ENCODE measurements around the gene USP47.

The USP47 gene

GRCh38 chr11:11880179-11880578 lies 38.4 kb downstream of the USP47 start:
- no peaks in the 10 kb centered on the region for H3K27me3 ChIP-seq (replicated peaks)
- H3K4me3 ChIP-seq (ENCODE audit: low read depth, low read length): no peak overlapping the region
- H3K36me3 ChIP-seq (replicated peaks): peaks cover 6% of the 10 kb centered on the region
- DNase-seq: no peak
- in situ Hi-C loops (cut with HindIII; ENCODE audit: low pct_ligation_motif_present, low sequenced_read_pairs): no loop called here
- H3K27ac ChIP-seq: no peak overlapping the region
- TF ChIP-seq CTCF (IDR thresholded peaks at IDR 0.05; ENCODE audit: low read depth, low read length, missing control alignments): no peak

GRCh38 chr11:11882539-11882938 lies 40.8 kb downstream of the USP47 start:
- DNase-seq: no peak
- TF ChIP-seq CTCF (IDR thresholded peaks at IDR 0.05; ENCODE audit: low read depth, low read length, missing control alignments): no peak

DNA sequence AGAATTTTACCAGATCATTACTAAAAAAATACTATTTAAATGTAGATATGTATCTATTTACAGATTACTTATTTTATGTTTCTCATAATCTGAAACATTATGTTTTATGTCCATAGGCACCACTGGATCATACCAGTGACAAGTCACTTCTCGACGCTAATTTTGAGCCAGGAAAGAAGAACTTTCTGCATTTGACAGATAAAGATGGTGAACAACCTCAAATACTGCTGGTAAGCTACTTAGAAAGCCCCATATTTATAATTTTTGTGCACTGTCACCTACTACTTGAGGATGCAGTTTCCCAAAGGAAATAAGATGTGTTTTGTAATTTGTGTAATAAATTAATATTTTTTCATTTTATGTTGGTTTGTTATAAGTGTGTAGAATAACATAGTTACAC lies 42.6 kb downstream of the USP47 start:
- Histone ChIP-seq H3K4me3 (ENCODE audit: low read depth, low read length) (no peak overlapping the region), H3K27ac (no peak overlapping the region), H3K36me3 (replicated peaks) (peaks cover 30% of the 10 kb centered on the region), H3K27me3 (replicated peaks) (no peaks in the 10 kb centered on the region)
- in situ Hi-C loops (cut with HindIII; ENCODE audit: low pct_ligation_motif_present, low sequenced_read_pairs): no loop called here
- TF ChIP-seq CTCF (IDR thresholded peaks at IDR 0.05; ENCODE audit: low read depth, low read length, missing control alignments): no peak
- no peak for DNase-seq

More at GRCh38 chr11:11882539-11882938, 40.8 kb downstream of the USP47 start:
- no peaks in the 10 kb centered on the region for H3K27me3 ChIP-seq (replicated peaks)
- H3K27ac ChIP-seq: no peak overlapping the region
- in situ Hi-C loops (cut with HindIII; ENCODE audit: low pct_ligation_motif_present, low sequenced_read_pairs): no loop called here
- no peak overlapping the region for H3K4me3 ChIP-seq (ENCODE audit: low read depth, low read length)
- H3K36me3 ChIP-seq (replicated peaks): peaks cover 29% of the 10 kb centered on the region

DNA sequence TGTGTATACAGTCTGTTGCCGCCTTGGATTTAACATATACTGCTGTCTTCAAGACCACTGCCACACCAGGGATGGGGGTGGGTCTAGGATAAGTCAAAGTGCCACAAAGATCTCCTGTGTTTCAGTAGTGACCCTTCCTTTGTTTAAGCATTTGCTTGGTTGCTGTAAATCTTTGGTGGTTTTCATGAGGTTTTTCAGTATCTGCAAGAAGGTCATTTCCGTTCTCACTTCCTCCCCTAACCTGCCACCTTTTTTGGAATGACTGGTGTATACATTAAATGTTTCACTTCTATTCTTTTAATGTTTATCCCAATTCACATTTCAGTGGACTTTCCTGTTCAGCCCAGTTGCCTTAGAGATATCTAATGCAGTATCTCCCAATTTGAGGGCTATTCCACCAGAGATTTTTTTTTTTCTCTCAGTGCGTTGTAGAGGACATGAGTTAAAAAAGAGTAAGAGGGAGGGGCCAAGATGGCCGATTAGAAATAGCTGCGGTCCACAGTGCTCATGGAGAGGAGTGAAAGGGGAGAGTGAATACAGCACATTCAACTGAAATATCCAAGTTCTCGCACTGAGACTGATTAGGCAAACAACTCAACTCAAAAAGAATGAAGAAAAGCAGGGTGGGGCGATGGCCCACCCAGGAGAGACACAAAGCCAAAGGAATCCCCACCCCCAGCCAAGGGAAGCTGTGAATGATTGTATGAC lies 43.2 kb downstream of the USP47 start:
- Histone ChIP-seq H3K27ac (no peak overlapping the region), H3K27me3 (replicated peaks) (no peaks in the 10 kb centered on the region), H3K36me3 (replicated peaks) (peaks cover 30% of the 10 kb centered on the region), H3K4me3 (ENCODE audit: low read depth, low read length) (no peak overlapping the region)
- in situ Hi-C loops (cut with HindIII; ENCODE audit: low pct_ligation_motif_present, low sequenced_read_pairs): no loop called here
- TF ChIP-seq CTCF (IDR thresholded peaks at IDR 0.05; ENCODE audit: low read depth, low read length, missing control alignments): no peak
- no peak for DNase-seq

DNA sequence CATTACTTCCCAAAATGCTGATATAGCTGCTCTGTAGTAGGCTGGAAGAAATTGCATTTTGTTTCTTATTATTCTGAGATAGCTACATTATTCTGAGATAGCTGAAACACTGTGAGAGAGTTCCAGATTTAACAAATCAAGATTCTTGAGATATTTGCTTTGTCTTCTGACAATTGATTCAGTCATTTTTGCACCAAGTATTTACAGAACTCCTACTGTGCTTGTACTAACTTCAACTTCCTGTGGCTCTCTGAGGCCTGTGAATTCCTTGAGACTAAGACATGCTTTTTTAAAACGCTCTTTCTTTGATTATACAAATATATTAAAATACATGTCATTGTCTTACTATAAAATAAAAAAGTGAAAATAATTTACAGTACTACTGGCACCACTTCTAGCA lies 52.7 kb downstream of the USP47 start:
- in situ Hi-C loops (cut with HindIII; ENCODE audit: low pct_ligation_motif_present, low sequenced_read_pairs): no loop called here
- peak; percentile 7 for DNase-seq
- H3K4me3 ChIP-seq (ENCODE audit: low read depth, low read length): no peak overlapping the region
- no peak overlapping the region for H3K27ac ChIP-seq
- no peak for TF ChIP-seq CTCF (IDR thresholded peaks at IDR 0.05; ENCODE audit: low read depth, low read length, missing control alignments)
- H3K27me3 ChIP-seq (replicated peaks): no peaks in the 10 kb centered on the region
- H3K36me3 ChIP-seq (replicated peaks): peaks cover 2% of the 10 kb centered on the region

DNA sequence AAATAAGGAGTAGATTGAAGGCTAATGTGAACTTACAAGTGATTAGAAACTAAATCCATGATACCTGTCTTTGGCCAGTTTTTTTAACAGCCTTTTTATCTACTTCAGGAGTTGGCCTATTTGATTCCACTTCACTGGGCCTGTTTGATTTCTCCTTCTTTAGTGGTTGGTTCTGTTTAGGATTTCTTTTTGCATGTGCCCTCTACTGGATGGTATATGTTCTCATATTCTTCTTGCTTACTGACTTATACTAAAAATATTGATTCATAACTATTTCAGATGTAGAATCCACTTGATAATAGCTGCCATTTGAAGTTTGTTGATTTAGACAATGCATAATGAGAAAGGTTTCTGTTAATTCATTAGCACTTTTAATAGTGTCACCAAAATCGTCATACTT lies 53.9 kb downstream of the USP47 start:
- DNase-seq: no peak
- in situ Hi-C loops (cut with HindIII; ENCODE audit: low pct_ligation_motif_present, low sequenced_read_pairs): no loop called here
- Histone ChIP-seq H3K27me3 (replicated peaks) (no peaks in the 10 kb centered on the region), H3K27ac (no peak overlapping the region), H3K4me3 (ENCODE audit: low read depth, low read length) (no peak overlapping the region), H3K36me3 (replicated peaks) (peaks cover 2% of the 10 kb centered on the region)
- TF ChIP-seq CTCF (IDR thresholded peaks at IDR 0.05; ENCODE audit: low read depth, low read length, missing control alignments): peak; percentile 14
